ENCODE measurements around the gene SLC34A1.
"Not testable (repeated sequence)": the region's sequence is repeated elsewhere in the genome, so short reads cannot be mapped to it uniquely, and the experiment has no call there.

The SLC34A1 gene

GRCh38 chr5:177368869-177369644 lies 15.2 kb upstream of the SLC34A1 start:
- no peak for DNase-seq (ENCODE audit: low read depth in 2 of 2)

- DNase-seq (ENCODE audit: low read depth in 2 of 2) = no peak
These were observed 14.4 kb upstream of the SLC34A1 start for GRCh38 chr5:177369645-177370440.

GRCh38 chr5:177370488-177371119 lies 13.6 kb upstream of the SLC34A1 start:
- DNase-seq (ENCODE audit: low read depth in 2 of 2) = peak in 1 of 2 donors; percentile 39

- DNase-seq (ENCODE audit: low read depth in 2 of 2) = no peak
These were observed 12.9 kb upstream of the SLC34A1 start for GRCh38 chr5:177371120-177372033.

- DNase-seq (ENCODE audit: low read depth in 2 of 2) = no peak
These were observed 12.0 kb upstream of the SLC34A1 start for GRCh38 chr5:177372034-177372896.

- DNase-seq (ENCODE audit: low read depth in 2 of 2) = no peak
These were observed 11.3 kb upstream of the SLC34A1 start for GRCh38 chr5:177372910-177373309.

- DNase-seq (ENCODE audit: low read depth in 2 of 2) = no peak
These were observed 10.4 kb upstream of the SLC34A1 start for GRCh38 chr5:177373806-177374205.

GRCh38 chr5:177374211-177374610 lies 10.0 kb upstream of the SLC34A1 start:
- no peak for DNase-seq (ENCODE audit: low read depth in 2 of 2)

- not testable (repeated sequence) for DNase-seq (ENCODE audit: low read depth in 2 of 2)
These were observed 8.7 kb upstream of the SLC34A1 start for GRCh38 chr5:177375516-177375915.

GRCh38 chr5:177376107-177376506 lies 8.1 kb upstream of the SLC34A1 start:
- no peak for DNase-seq (ENCODE audit: low read depth in 2 of 2)

GRCh38 chr5:177377851-177378776 lies 6.1 kb upstream of the SLC34A1 start:
- no peak for DNase-seq (ENCODE audit: low read depth in 2 of 2)

GRCh38 chr5:177378884-177379883 lies 5.0 kb upstream of the SLC34A1 start:
- no peak for DNase-seq (ENCODE audit: low read depth in 2 of 2)

GRCh38 chr5:177380805-177381126 lies 3.5 kb upstream of the SLC34A1 start:
- DNase-seq (ENCODE audit: low read depth in 2 of 2) = no peak

- no peak for DNase-seq (ENCODE audit: low read depth in 2 of 2)
These were observed 1.7 kb upstream of the SLC34A1 start for GRCh38 chr5:177382423-177383029.

GRCh38 chr5:177383181-177383580 lies 1.1 kb upstream of the SLC34A1 start:
- no peak for DNase-seq (ENCODE audit: low read depth in 2 of 2)

- no peak for DNase-seq (ENCODE audit: low read depth in 2 of 2)
These were observed 1.5 kb downstream of the SLC34A1 start for GRCh38 chr5:177385720-177386119.

- no peak for DNase-seq (ENCODE audit: low read depth in 2 of 2)
These were observed 2.3 kb downstream of the SLC34A1 start for GRCh38 chr5:177386542-177386941.

GRCh38 chr5:177387405-177387804 lies 3.2 kb downstream of the SLC34A1 start:
- DNase-seq (ENCODE audit: low read depth in 2 of 2) = no peak

Data from stimulated activated CD8-positive, alpha-beta memory T cell treated with anti-CD3 and anti-CD28 coated beads, Interleukin-2, amount 100 ng/mL, for 1 hour (primary cell).